Fibroblast of mammary gland (primary cell): ENCODE data around the gene MCMBP.

ENCODE experiments used
- DNase-seq: peaks from one replicate; pipeline ENCODE4 v3.0.0-alpha.2; 2010; ENCODE audit warnings: low read depth
- H3K4me3 ChIP-seq: 2 replicates; pipeline ENCODE4 v1.5.1; 2011; ENCODE audit warnings: low read depth, mild to moderate bottlenecking, low read length, moderate library complexity; ENCODE audit not compliant: control insufficient read depth
- TF ChIP-seq, protein P1 (sequence below): conservative IDR thresholded peaks from 2 replicates; pipeline ENCODE4 v1.5.1; 2011; ENCODE audit warnings: low read depth, low read length, inconsistent platforms; ENCODE audit not compliant: control insufficient read depth, insufficient read depth

The MCMBP gene

DNA sequence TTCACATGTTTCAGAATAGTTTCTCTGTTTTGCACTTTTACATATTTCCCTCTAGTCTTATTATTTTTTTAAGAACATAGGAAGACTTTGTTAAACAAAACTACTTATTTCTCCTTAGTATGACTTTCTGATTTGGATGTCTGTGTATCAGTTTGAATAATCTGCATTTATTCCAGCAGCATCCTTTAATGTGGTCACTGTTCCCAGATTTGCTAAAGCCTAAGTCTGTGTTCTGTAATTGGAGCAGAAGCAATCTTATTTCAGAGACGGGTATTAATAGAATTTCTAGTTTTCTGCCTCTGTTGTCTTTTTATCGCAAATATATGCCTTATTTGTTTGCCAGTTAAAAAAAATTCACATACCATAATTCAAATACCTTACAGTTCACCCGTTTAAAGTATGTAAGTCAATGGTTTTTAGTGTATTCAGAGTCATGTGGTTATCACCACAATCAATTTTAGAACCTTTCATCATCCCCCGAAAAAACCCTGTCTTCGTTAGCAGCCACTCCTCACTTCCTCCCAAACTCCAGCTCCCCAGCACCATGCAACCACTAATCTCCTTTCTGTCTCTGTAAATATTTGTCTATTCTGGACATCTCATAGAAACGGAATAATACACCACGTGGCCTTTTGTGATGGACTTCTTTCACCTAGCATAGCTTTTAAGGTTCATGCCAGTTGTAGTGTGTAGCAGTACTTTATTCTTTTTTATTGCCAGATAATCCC, 88.1 kb downstream of the MCMBP start:
- DNase-seq, result no peak
- no peak overlapping the region for H3K4me3 ChIP-seq
- TF ChIP-seq, protein P1, sequence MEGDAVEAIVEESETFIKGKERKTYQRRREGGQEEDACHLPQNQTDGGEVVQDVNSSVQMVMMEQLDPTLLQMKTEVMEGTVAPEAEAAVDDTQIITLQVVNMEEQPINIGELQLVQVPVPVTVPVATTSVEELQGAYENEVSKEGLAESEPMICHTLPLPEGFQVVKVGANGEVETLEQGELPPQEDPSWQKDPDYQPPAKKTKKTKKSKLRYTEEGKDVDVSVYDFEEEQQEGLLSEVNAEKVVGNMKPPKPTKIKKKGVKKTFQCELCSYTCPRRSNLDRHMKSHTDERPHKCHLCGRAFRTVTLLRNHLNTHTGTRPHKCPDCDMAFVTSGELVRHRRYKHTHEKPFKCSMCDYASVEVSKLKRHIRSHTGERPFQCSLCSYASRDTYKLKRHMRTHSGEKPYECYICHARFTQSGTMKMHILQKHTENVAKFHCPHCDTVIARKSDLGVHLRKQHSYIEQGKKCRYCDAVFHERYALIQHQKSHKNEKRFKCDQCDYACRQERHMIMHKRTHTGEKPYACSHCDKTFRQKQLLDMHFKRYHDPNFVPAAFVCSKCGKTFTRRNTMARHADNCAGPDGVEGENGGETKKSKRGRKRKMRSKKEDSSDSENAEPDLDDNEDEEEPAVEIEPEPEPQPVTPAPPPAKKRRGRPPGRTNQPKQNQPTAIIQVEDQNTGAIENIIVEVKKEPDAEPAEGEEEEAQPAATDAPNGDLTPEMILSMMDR, result no peak

DNA sequence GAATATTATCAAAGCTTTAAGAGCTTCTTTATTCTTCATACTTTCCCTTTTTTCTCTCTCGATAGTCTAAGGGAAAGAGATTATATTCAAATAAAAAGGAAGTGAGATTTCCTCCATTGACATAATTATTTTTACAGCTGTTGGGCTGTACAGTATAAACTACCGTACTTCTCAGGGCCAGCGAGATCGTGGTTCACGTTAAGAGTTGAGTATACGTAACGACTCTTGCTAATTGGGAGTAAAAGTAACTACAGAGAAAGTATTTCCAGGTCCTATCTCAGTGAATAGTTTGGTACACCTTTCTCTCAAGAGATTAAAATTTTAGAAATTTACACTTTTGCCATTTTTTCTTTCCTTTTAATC, 89.0 kb downstream of the MCMBP start:
- DNase-seq, result no peak
- no peak overlapping the region for H3K4me3 ChIP-seq
- TF ChIP-seq, protein P1, result no peak

DNA sequence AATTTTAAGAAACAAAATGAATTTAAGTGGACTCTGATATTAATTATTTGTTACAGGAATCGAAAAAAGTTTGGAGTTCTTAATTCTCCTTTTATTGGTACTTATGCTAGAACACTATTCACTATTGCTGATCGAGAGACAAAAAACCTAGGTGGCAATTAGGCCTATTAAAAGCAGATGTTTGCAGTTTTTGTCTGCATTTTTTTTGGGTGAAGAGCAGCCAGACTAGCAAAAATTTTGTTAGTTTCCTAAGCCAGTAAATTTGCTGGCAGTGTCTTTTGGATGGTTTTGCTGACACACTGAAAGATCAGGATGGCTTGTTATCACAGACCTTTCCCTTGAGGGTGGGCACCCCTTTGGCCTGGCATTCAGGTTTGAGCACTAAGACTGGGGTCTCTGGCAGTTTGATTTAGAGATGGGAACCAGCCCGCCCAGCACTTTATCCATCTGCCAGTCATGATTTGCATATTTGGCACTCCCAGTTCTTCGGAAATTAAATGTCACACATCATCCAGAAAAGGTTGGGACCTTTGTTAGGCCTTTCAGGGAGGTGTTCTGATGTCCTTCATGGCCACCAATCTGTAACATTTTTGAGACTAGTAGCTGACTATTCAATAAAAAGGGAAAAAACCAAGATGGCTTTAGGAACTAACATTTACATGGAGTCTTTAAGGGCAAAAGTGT, 89.5 kb downstream of the MCMBP start:
- no peak for DNase-seq
- no peak overlapping the region for H3K4me3 ChIP-seq
- TF ChIP-seq, protein P1, result no peak

DNA sequence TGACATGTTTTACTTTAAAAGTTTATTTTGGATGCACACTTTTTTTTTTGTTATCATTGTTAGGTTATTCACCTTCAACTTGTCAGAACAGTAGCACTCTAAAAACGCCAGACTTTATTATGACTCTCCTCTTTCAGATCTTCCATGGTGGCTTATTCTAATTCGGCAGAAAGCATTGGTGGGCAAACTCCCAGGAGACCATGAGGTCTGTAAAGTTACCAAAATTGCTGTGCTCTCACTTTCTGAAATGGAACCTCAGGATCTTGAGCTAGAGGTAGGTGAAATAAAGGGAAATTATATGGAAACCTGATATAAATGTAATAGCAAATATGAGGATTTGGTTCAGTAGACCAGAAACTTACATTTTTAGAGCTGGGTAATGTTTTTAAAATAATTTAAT, 91.1 kb downstream of the MCMBP start:
- no peak for DNase-seq
- TF ChIP-seq, protein P1, result no peak

DNA sequence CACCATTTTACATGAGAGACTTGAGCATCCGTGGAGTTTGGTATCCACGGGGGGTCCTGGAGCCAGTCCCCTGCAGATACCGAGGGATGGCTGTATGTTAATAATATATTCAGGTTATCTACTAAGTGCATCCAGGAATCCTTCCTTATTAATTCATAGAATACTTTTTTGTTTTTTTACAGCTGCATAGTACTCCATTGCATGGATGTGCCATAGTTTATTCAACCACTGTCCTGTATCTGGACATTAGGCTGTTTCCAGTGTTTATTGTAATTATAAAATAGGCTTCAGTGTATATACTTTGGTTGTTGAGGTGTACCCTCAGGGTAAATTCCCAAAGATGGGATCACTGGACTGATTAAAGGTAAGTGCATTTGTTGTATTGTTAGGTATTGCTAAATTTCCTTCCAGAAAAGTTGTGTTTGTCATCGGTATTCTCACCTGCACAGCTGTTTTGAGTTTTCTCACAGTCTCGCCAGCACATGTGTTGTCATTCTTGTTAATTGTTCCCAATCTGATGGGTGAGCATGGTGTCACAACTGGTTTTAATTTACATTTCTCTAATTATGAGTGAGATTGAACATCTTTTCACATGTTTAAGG, 91.7 kb downstream of the MCMBP start:
- H3K4me3 ChIP-seq, result no peak overlapping the region
- TF ChIP-seq, protein P1, result no peak
- DNase-seq, result no peak

More for the DNA sequence above, 91.1 kb downstream of the MCMBP start:
- H3K4me3 ChIP-seq, result no peak overlapping the region
